Measurements from ENCODE around the gene SLC22A31. TPM values are rescaled to one million over a fixed set of nuclear protein-coding genes. Genes with fewer than 3 reads are reported as not detected.

Gene SLC22A31
- total RNA-seq, 2 experiments from 2014 or later: not detected

DNA sequence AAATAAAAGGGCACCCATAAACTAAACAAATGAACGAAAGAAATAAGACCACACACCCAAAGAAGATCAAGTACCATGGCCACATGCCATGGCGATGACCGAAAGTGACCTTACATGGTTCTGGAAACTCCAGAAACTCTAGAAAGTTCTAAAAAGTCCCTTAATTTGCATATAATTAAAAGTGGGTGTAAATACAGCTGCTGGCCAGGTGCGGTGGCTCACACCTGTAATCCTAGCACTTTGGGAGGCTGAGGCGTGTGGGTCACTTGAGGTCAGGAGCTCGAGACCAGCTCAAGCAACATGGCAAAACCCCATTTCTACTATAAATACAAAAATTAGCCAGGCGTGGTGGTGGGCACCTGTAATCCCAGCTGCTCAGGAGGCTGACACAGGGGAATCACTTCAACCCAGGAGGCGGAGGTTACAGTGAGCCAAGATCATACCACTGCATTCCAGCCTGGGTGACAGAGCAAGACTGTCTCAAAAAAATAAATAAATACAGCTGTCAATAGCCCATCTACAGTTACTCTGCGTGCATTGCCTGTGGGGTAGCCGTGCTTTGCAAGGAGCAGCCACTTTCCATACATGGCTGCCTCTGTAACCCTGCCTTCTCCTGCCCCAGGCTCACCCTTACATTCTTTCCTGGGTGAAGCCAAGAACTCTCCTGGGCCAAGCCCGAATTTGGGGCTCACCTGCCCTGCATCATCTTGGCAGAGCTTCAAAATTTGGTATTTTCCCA lies 10.0 kb upstream of the SLC22A31 start:
- no peak overlapping the region for H2AFZ ChIP-seq (ENCODE audit: low read length)
- no peaks in the 10 kb centered on the region for H3K9me2 ChIP-seq (ENCODE audit: insufficient read depth, low read length)
- no peaks in the 10 kb centered on the region for H3K36me3 ChIP-seq (ENCODE audit: insufficient read depth, low read length)
- BruUV-seq (replicated peaks): no TSS peak
- peaks cover 7% of the 10 kb centered on the region for H3K4me1 ChIP-seq (ENCODE audit: insufficient read depth, low read length, poor library complexity, severe bottlenecking)
- no peaks in the 10 kb centered on the region for H3K79me2 ChIP-seq (ENCODE audit: insufficient read depth, low read depth, low read length)
- intact Hi-C loops (cut with micrococcal nuclease; ENCODE audit: unreplicated experiment): no loop called here
- H3K9me3 ChIP-seq (ENCODE audit: low read length): no peaks in the 10 kb centered on the region
- H3K27ac ChIP-seq (ENCODE audit: low read depth, low read length, poor library complexity, severe bottlenecking): no peak overlapping the region
- H4K20me1 ChIP-seq (ENCODE audit: insufficient read depth, low read length): no peaks in the 10 kb centered on the region
- H3K4me3 ChIP-seq (ENCODE audit: low read depth, low read length, poor library complexity, severe bottlenecking): no peak overlapping the region
- ChIA-PET POLR2A (interaction anchor here (0.6 kb wide), 1 partner anchor 872 kb away, joined by 3 read pairs; no protein-coding TSS in a partner anchor), CTCF (ENCODE audit: unreplicated experiment) (no interaction called here)
- no peak overlapping the region for H3K4me2 ChIP-seq (ENCODE audit: low read length)
- no peak for DNase-seq (ENCODE audit: low spot score)
- no peak for TF ChIP-seq EZH2phosphoT487 (IDR thresholded peaks at IDR 0.05; ENCODE audit: borderline replicate concordance, low read depth, low read length)
- TF ChIP-seq, protein P1, sequence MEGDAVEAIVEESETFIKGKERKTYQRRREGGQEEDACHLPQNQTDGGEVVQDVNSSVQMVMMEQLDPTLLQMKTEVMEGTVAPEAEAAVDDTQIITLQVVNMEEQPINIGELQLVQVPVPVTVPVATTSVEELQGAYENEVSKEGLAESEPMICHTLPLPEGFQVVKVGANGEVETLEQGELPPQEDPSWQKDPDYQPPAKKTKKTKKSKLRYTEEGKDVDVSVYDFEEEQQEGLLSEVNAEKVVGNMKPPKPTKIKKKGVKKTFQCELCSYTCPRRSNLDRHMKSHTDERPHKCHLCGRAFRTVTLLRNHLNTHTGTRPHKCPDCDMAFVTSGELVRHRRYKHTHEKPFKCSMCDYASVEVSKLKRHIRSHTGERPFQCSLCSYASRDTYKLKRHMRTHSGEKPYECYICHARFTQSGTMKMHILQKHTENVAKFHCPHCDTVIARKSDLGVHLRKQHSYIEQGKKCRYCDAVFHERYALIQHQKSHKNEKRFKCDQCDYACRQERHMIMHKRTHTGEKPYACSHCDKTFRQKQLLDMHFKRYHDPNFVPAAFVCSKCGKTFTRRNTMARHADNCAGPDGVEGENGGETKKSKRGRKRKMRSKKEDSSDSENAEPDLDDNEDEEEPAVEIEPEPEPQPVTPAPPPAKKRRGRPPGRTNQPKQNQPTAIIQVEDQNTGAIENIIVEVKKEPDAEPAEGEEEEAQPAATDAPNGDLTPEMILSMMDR (conservative IDR thresholded peaks at IDR 0.05; ENCODE audit: low read length): no peak

DNA sequence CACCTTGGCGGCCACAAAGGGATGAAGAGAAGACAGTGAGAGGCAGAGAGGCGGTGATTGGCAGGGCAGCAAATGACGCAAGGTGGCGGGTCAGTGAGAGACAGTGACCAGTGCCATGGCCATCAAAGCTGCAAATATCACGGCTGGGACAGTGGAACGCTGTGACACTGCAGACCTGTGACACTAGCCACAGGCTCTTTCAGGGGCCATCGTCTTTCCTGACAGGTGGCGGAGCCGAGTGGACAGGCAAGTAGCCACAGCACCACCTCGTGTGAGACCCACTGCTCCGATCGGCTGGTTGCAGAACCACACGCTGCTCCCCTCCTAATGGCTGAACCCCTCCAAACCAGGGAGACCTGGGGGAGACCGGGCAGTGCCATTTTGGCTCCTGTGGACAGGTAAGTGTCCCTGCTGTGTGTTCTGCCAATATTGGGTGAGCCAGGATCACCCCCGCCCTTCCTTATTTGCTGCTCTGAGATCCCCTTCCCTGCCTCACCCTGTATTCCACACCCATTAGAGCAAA lies 9.2 kb upstream of the SLC22A31 start:
- no peaks in the 10 kb centered on the region for H4K20me1 ChIP-seq (ENCODE audit: insufficient read depth, low read length)
- no peak overlapping the region for H2AFZ ChIP-seq (ENCODE audit: low read length)
- H3K9me2 ChIP-seq (ENCODE audit: insufficient read depth, low read length): no peaks in the 10 kb centered on the region
- no peaks in the 10 kb centered on the region for H3K9me3 ChIP-seq (ENCODE audit: low read length)
- DNase-seq (ENCODE audit: low spot score): no peak
- CTCF ChIA-PET (ENCODE audit: unreplicated experiment): no interaction called here
- POLR2A ChIA-PET: no interaction called here
- no TSS peak for BruUV-seq (replicated peaks)
- peaks cover 7% of the 10 kb centered on the region for H3K4me1 ChIP-seq (ENCODE audit: insufficient read depth, low read length, poor library complexity, severe bottlenecking)
- H3K79me2 ChIP-seq (ENCODE audit: insufficient read depth, low read depth, low read length): no peaks in the 10 kb centered on the region
- intact Hi-C loops (cut with micrococcal nuclease; ENCODE audit: unreplicated experiment): no loop called here
- no peak overlapping the region for H3K27ac ChIP-seq (ENCODE audit: low read depth, low read length, poor library complexity, severe bottlenecking)
- H3K4me2 ChIP-seq (ENCODE audit: low read length): no peak overlapping the region
- no peaks in the 10 kb centered on the region for H3K36me3 ChIP-seq (ENCODE audit: insufficient read depth, low read length)
- TF ChIP-seq, protein P1 (conservative IDR thresholded peaks at IDR 0.05; ENCODE audit: low read length): no peak
- TF ChIP-seq EZH2phosphoT487 (IDR thresholded peaks at IDR 0.05; ENCODE audit: borderline replicate concordance, low read depth, low read length): no peak
- no peak overlapping the region for H3K4me3 ChIP-seq (ENCODE audit: low read depth, low read length, poor library complexity, severe bottlenecking)

DNA sequence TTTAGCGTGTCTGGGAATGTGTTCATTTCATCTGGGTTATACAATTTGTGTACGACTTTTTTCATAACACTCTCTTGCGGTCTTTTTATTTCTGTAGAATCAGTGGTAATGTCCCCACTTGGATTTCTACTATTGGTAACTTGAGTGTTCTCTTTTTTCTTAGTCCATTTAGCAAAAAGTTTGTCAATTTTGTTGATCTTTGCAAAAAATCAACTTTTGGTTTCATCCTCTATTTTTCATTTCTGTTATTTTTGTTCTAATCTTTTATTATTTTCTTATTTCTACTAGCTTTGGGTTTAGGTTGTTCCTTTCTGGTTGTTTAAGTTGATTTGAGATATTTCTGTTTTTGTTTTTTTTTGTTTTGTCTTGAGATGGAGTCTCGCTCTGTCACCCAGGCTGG lies 7.7 kb upstream of the SLC22A31 start:
- no peaks in the 10 kb centered on the region for H4K20me1 ChIP-seq (ENCODE audit: insufficient read depth, low read length)
- no peaks in the 10 kb centered on the region for H3K36me3 ChIP-seq (ENCODE audit: insufficient read depth, low read length)
- DNase-seq (ENCODE audit: low spot score): no peak
- H3K4me3 ChIP-seq (ENCODE audit: low read depth, low read length, poor library complexity, severe bottlenecking): no peak overlapping the region
- BruUV-seq (replicated peaks): no TSS peak
- H3K4me1 ChIP-seq (ENCODE audit: insufficient read depth, low read length, poor library complexity, severe bottlenecking): peaks cover 7% of the 10 kb centered on the region
- CTCF ChIA-PET (ENCODE audit: unreplicated experiment): no interaction called here
- no peaks in the 10 kb centered on the region for H3K79me2 ChIP-seq (ENCODE audit: insufficient read depth, low read depth, low read length)
- H3K9me3 ChIP-seq (ENCODE audit: low read length): no peaks in the 10 kb centered on the region
- POLR2A ChIA-PET: no interaction called here
- no peak overlapping the region for H3K27ac ChIP-seq (ENCODE audit: low read depth, low read length, poor library complexity, severe bottlenecking)
- no peak overlapping the region for H3K4me2 ChIP-seq (ENCODE audit: low read length)
- intact Hi-C loops (cut with micrococcal nuclease; ENCODE audit: unreplicated experiment): no loop called here
- TF ChIP-seq, protein P1 (conservative IDR thresholded peaks at IDR 0.05; ENCODE audit: low read length): no peak
- TF ChIP-seq EZH2phosphoT487 (IDR thresholded peaks at IDR 0.05; ENCODE audit: borderline replicate concordance, low read depth, low read length): no peak
- no peaks in the 10 kb centered on the region for H3K9me2 ChIP-seq (ENCODE audit: insufficient read depth, low read length)
- H2AFZ ChIP-seq (ENCODE audit: low read length): no peak overlapping the region
